GM21381 (cell line): ENCODE results near the gene CBX6.

ENCODE experiments used
- ATAC-seq: cut with Tn5 transposase; IDR thresholded peaks from one replicate; pipeline ENCODE4 v1.9.1; 2021; ENCODE audit warnings: mild to moderate bottlenecking, moderate library complexity; ENCODE audit not compliant: unreplicated experiment

Gene CBX6

GRCh38 chr22:38873469-38874411, 1.7 kb upstream of the CBX6 start:
- no peak for ATAC-seq

- ATAC-seq: no peak
Measured at GRCh38 chr22:38872831-38873248, 824 bp upstream of the CBX6 start.

GRCh38 chr22:38871360-38872171, 450 bp downstream of the CBX6 start:
- peak; percentile 9 for ATAC-seq

- no peak for ATAC-seq
Measured at GRCh38 chr22:38870791-38871359, 1.1 kb downstream of the CBX6 start.

- ATAC-seq: no peak
Measured at GRCh38 chr22:38870312-38870741, 1.7 kb downstream of the CBX6 start.

- no peak for ATAC-seq
Measured at GRCh38 chr22:38869663-38870062, 2.4 kb downstream of the CBX6 start.

- ATAC-seq: no peak
Measured at GRCh38 chr22:38868886-38869381, 3.1 kb downstream of the CBX6 start.

- no peak for ATAC-seq
Measured at GRCh38 chr22:38868286-38868721, 3.7 kb downstream of the CBX6 start.

- no peak for ATAC-seq
Measured at GRCh38 chr22:38867471-38868285, 4.3 kb downstream of the CBX6 start.

GRCh38 chr22:38867124-38867455, 4.9 kb downstream of the CBX6 start:
- ATAC-seq: no peak

- no peak for ATAC-seq
Measured at GRCh38 chr22:38866399-38867123, 5.5 kb downstream of the CBX6 start.

- ATAC-seq: no peak
Measured at GRCh38 chr22:38866024-38866398, 6.0 kb downstream of the CBX6 start.

GRCh38 chr22:38865201-38866023, 6.6 kb downstream of the CBX6 start:
- no peak for ATAC-seq

GRCh38 chr22:38864361-38865191, 7.4 kb downstream of the CBX6 start:
- ATAC-seq: no peak

GRCh38 chr22:38863531-38864131, 8.4 kb downstream of the CBX6 start:
- ATAC-seq: no peak

- ATAC-seq: no peak
Measured at GRCh38 chr22:38862375-38863329, 9.4 kb downstream of the CBX6 start.

- ATAC-seq: no peak
Measured at GRCh38 chr22:38861927-38862326, 10.1 kb downstream of the CBX6 start.
